SU-DHL-6 (cell line): Measurements from ENCODE around the gene PNMT.

ENCODE experiments used
- EZH2phosphoT487 ChIP-seq: fragments of 200-600 bp; sonication (generic), shearing (Covaris generic); conservative IDR thresholded peaks from 2 replicates; pipeline ENCODE4 v1.6.1; 2018; ENCODE audit warnings: mild to moderate bottlenecking, antibody characterized with exemption, low read length, moderate library complexity, mixed read lengths
- TF ChIP-seq, protein P1 (sequence below): fragments of 200-600 bp; sonication (generic); IDR thresholded peaks from one replicate; pipeline ENCODE4 v1.5.1; 2017; ENCODE audit warnings: antibody characterized with exemption, mild to moderate bottlenecking, low read length, moderate library complexity; ENCODE audit not compliant: insufficient read depth, poor library complexity, severe bottlenecking

DNA sequence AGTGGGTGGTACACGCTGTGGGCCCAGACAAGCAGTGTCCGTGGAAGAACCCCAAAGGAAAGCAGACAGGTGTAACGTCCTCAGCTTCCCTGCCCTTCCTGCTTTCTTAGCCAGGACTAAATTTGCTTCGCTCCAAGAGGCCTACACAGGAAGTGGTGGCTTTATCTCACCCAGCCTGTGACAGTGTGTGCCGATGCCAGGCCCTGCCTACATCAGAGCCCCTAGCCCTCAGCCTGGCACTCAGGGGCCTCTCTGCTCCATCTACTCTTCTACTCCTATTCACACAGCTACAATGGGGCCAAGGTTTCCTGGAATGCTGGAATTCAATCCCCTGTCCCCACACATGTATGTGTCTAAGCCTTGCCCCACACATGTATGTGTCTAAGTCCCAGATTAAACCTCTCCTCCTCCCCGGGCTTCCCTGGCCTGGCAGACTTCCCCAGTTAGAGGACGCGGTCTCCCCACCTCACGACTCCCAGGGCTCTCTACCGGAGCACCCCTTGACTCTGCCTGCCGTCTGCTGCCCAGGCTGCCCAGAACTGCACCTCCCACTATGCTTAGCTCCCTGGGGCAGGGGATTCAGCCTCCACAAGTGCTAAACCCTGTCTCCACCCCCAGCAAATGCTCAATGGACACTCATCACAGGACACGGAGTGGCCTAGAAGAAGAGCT, 11.4 kb downstream of the PNMT start:
- TF ChIP-seq, protein P1, sequence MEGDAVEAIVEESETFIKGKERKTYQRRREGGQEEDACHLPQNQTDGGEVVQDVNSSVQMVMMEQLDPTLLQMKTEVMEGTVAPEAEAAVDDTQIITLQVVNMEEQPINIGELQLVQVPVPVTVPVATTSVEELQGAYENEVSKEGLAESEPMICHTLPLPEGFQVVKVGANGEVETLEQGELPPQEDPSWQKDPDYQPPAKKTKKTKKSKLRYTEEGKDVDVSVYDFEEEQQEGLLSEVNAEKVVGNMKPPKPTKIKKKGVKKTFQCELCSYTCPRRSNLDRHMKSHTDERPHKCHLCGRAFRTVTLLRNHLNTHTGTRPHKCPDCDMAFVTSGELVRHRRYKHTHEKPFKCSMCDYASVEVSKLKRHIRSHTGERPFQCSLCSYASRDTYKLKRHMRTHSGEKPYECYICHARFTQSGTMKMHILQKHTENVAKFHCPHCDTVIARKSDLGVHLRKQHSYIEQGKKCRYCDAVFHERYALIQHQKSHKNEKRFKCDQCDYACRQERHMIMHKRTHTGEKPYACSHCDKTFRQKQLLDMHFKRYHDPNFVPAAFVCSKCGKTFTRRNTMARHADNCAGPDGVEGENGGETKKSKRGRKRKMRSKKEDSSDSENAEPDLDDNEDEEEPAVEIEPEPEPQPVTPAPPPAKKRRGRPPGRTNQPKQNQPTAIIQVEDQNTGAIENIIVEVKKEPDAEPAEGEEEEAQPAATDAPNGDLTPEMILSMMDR: no peak
- no peak for TF ChIP-seq EZH2phosphoT487
